Measurements from ENCODE around the gene SLC22A17. TPM values are rescaled to one million over a fixed set of nuclear protein-coding genes. Genes with fewer than 3 reads are reported as not detected.
A peak's percentile ranks its signal among the peaks of the same experiment; 100 is the strongest.

The SLC22A17 gene
- total and polyA plus RNA-seq, 2 of the 13 experiments (the other 11 are each of a cell fraction or from before 2014, with no cell fraction given), result 0.95 to 1.1 TPM

- TF ChIP-seq REPIN1 (CRISPR knock-in tag; IDR thresholded peaks at IDR 0.05; ENCODE audit: borderline replicate concordance, low read depth) (peak; percentile 91), ZNF142 (CRISPR knock-in tag; IDR thresholded peaks at IDR 0.05) (peak; percentile 80), PAXIP1 (CRISPR knock-in tag; conservative IDR thresholded peaks at IDR 0.05) (peak; percentile 54), ZNF747 (CRISPR knock-in tag; IDR thresholded peaks at IDR 0.05; ENCODE audit: borderline replicate concordance) (peak; percentile 90; the same call in 1 of the 2 replicates), ZBTB14 (CRISPR knock-in tag; IDR thresholded peaks at IDR 0.05) (peak; percentile 99), KLF11 (CRISPR knock-in tag; IDR thresholded peaks at IDR 0.05) (0 out of 2 replicates have a peak, but pooled peaks have one; percentile 42), TARDBP (CRISPR knock-in tag; IDR thresholded peaks at IDR 0.05) (peak; percentile 93), NR2F1 (CRISPR knock-in tag; IDR thresholded peaks at IDR 0.05) (peak in 1 of 2 experiments; percentile 66; a peak in 2 of 4 replicates), ZNF17 (CRISPR knock-in tag; IDR thresholded peaks at IDR 0.05) (no peak), RAD21 (CRISPR knock-in tag; IDR thresholded peaks at IDR 0.05) (peak; percentile 87), ZNF143 (CRISPR knock-in tag; IDR thresholded peaks at IDR 0.05) (peak; percentile 43; the same call in 1 of the 2 replicates), MBD4 (IDR thresholded peaks at IDR 0.05; ENCODE audit: borderline replicate concordance, low read length) (no peak), WIZ (CRISPR knock-in tag; IDR thresholded peaks at IDR 0.05) (peak; percentile 39; the same call in 1 of the 2 replicates)
- TF ChIP-seq, protein P1, sequence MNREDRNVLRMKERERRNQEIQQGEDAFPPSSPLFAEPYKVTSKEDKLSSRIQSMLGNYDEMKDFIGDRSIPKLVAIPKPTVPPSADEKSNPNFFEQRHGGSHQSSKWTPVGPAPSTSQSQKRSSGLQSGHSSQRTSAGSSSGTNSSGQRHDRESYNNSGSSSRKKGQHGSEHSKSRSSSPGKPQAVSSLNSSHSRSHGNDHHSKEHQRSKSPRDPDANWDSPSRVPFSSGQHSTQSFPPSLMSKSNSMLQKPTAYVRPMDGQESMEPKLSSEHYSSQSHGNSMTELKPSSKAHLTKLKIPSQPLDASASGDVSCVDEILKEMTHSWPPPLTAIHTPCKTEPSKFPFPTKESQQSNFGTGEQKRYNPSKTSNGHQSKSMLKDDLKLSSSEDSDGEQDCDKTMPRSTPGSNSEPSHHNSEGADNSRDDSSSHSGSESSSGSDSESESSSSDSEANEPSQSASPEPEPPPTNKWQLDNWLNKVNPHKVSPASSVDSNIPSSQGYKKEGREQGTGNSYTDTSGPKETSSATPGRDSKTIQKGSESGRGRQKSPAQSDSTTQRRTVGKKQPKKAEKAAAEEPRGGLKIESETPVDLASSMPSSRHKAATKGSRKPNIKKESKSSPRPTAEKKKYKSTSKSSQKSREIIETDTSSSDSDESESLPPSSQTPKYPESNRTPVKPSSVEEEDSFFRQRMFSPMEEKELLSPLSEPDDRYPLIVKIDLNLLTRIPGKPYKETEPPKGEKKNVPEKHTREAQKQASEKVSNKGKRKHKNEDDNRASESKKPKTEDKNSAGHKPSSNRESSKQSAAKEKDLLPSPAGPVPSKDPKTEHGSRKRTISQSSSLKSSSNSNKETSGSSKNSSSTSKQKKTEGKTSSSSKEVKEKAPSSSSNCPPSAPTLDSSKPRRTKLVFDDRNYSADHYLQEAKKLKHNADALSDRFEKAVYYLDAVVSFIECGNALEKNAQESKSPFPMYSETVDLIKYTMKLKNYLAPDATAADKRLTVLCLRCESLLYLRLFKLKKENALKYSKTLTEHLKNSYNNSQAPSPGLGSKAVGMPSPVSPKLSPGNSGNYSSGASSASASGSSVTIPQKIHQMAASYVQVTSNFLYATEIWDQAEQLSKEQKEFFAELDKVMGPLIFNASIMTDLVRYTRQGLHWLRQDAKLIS (CRISPR knock-in tag; IDR thresholded peaks at IDR 0.05), result peak; percentile 22; the same call in 1 of the 2 replicates
Measured at GRCh38 chr14:23301288-23301968, 51.3 kb downstream of the SLC22A17 start (continued).
